DND-41 (cell line): ENCODE results near the gene PLCL1.

Experiments used
- ATAC-seq: fragments of 200-7000 bp; cut with Tn5 transposase; 3 replicates; pipeline ENCODE4 v1.9.1; 2021; ENCODE audit warnings: low read depth; ENCODE audit not compliant: insufficient read depth
- DNase-seq: peaks from one replicate; pipeline ENCODE4 v3.0.0-alpha.2; 2020
- H2AFZ ChIP-seq: 2 replicates; pipeline ENCODE4 v1.6.0; 2012; ENCODE audit warnings: low read depth, low read length
- H3K27ac ChIP-seq: 2 replicates; pipeline ENCODE4 v1.5.1; 2012; ENCODE audit warnings: low read length, inconsistent platforms
- H3K27me3 ChIP-seq: fragments of 200-600 bp; sonication (generic); 2 replicates; pipeline ENCODE4 v1.6.0; 2012; ENCODE audit warnings: low read length, mild to moderate bottlenecking, inconsistent platforms; ENCODE audit not compliant: insufficient read depth, poor library complexity
- H3K36me3 ChIP-seq: 2 replicates; pipeline ENCODE4 v1.5.1; 2012; ENCODE audit warnings: low read length, inconsistent platforms; ENCODE audit not compliant: insufficient read depth
- H3K4me1 ChIP-seq: 2 replicates; pipeline ENCODE4 v1.5.1; 2012; ENCODE audit warnings: mild to moderate bottlenecking, low read length; ENCODE audit not compliant: insufficient read depth
- H3K4me2 ChIP-seq: 2 replicates; pipeline ENCODE4 v1.6.0; 2012; ENCODE audit warnings: mild to moderate bottlenecking, moderate library complexity, low read length, inconsistent platforms; ENCODE audit not compliant: insufficient read depth
- H3K4me3 ChIP-seq, 2 experiments: fragments of 200-600 bp in 1 of 2; shearing (Covaris generic) in 1 of 2; 2 replicates each; pipeline ENCODE4 v1.5.1; 2012 to 2016; ENCODE audit warnings: inconsistent platforms in 2 of 2, low read length in 2 of 2, mild to moderate bottlenecking in 2 of 2, low read depth in 1 of 2, moderate library complexity in 1 of 2
- H3K79me2 ChIP-seq: 2 replicates; pipeline ENCODE4 v1.6.0; 2012; ENCODE audit warnings: low read length, inconsistent platforms; ENCODE audit not compliant: insufficient read depth
- H3K9ac ChIP-seq: 2 replicates; pipeline ENCODE4 v1.6.0; 2012; ENCODE audit warnings: low read depth, mild to moderate bottlenecking, inconsistent platforms, low read length, moderate library complexity
- H3K9me3 ChIP-seq: 2 replicates; pipeline ENCODE4 v1.5.1; 2012; ENCODE audit warnings: low read length, moderate library complexity, mild to moderate bottlenecking, inconsistent platforms; ENCODE audit not compliant: insufficient read depth, severe bottlenecking
- H4K20me1 ChIP-seq: 2 replicates; pipeline ENCODE4 v1.6.0; 2012; ENCODE audit warnings: low read length; ENCODE audit not compliant: insufficient read depth
- EZH2 ChIP-seq: IDR thresholded peaks from 3 replicates; pipeline ENCODE4 v1.6.1; 2012; ENCODE audit warnings: borderline replicate concordance, low read depth, mild to moderate bottlenecking, moderate library complexity, low read length, inconsistent platforms; ENCODE audit not compliant: severe bottlenecking
- TF ChIP-seq, protein P1 (sequence below): IDR thresholded peaks from 2 replicates; pipeline ENCODE4 v1.5.1; 2012; ENCODE audit warnings: borderline replicate concordance, low read length, moderate library complexity, mild to moderate bottlenecking; ENCODE audit not compliant: poor library complexity, severe bottlenecking; ENCODE audit errors: extremely low read depth

PLCL1 gene

DNA sequence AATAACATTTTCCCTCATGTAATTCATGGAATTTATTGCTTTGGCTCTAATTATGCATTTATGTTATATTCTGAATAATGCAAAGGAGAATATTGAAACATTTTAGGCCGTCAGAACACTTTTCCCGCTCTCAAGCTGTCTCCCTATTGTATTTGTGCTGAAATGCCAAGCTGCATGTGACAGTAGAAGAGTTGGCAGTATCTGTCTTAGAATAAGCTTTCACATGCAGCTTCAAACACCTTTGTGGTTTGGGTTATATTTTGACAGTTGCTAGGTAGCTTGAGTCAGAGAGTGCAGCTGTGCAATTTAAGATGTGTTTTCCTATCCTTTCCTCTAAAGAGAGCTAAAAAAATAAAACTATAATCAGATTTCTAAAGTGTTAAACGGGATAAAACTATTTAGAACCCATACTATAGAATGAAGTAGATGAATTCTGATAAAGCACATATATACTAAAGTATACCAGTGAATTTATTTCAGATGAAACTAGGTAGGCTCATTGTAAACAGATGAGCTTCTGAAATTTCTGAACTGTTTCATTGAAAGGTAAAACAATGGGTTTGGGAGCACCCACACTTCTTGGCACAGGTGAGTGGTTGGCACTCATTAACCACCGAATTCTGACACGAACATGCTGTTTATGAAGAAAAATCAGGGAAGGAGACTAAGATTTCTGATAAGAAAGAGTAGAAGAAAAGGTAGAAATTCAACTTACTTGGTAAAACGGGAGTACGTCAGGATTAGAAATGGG lies 43.4 kb downstream of the PLCL1 start:
- Histone ChIP-seq H3K4me3 (peak overlapping the region in 1 of 2 experiments; percentile 1; a peak in 1 of 4 replicates), H3K27ac (peak overlapping the region; percentile 74), H3K27me3 (no peaks in the 10 kb centered on the region), H3K9ac (peak overlapping the region; percentile 53), H3K4me1 (peaks cover 77% of the 10 kb centered on the region), H3K9me3 (no peaks in the 10 kb centered on the region), H3K79me2 (no peaks in the 10 kb centered on the region), H4K20me1 (no peaks in the 10 kb centered on the region), H2AFZ (peak overlapping the region; percentile 18; the same call in 1 of the 2 replicates), H3K36me3 (no peaks in the 10 kb centered on the region), H3K4me2 (peak overlapping the region; percentile 49)
- TF ChIP-seq EZH2, result no peak
- TF ChIP-seq, protein P1, sequence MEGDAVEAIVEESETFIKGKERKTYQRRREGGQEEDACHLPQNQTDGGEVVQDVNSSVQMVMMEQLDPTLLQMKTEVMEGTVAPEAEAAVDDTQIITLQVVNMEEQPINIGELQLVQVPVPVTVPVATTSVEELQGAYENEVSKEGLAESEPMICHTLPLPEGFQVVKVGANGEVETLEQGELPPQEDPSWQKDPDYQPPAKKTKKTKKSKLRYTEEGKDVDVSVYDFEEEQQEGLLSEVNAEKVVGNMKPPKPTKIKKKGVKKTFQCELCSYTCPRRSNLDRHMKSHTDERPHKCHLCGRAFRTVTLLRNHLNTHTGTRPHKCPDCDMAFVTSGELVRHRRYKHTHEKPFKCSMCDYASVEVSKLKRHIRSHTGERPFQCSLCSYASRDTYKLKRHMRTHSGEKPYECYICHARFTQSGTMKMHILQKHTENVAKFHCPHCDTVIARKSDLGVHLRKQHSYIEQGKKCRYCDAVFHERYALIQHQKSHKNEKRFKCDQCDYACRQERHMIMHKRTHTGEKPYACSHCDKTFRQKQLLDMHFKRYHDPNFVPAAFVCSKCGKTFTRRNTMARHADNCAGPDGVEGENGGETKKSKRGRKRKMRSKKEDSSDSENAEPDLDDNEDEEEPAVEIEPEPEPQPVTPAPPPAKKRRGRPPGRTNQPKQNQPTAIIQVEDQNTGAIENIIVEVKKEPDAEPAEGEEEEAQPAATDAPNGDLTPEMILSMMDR, result no peak
- DNase-seq (peak; percentile 60), ATAC-seq (peak; percentile 88)

DNA sequence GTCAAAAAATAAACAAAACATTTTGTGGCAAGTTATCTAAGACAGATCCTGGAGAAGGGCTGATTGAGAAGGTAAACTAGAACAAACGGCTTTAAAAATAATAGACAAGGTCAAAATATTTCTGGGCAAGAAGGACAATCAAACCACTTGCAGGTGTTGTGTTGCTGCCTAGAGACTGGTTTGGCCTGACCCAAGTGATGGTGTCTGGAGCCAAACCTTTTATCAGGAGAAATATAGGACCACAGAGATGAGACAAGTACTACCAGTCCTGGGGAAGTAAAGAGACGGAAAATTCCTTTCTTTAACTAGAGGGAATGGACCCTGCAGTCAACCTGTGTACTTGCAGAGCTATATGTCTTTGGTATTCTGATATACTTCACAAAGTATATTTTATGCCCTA lies 44.2 kb downstream of the PLCL1 start:
- H3K36me3 ChIP-seq, result no peaks in the 10 kb centered on the region
- peak overlapping the region; percentile 49; the same call in 1 of the 2 replicates for H3K4me2 ChIP-seq
- H3K9ac ChIP-seq, result peak overlapping the region; percentile 53
- H3K79me2 ChIP-seq, result no peaks in the 10 kb centered on the region
- H4K20me1 ChIP-seq, result no peaks in the 10 kb centered on the region
- H3K27me3 ChIP-seq, result no peaks in the 10 kb centered on the region
- no peak overlapping the region; the same call in 1 of the 2 replicates for H2AFZ ChIP-seq
- ATAC-seq (no peak), DNase-seq (no peak)
- peaks cover 77% of the 10 kb centered on the region for H3K4me1 ChIP-seq
- H3K4me3 ChIP-seq, result no peak overlapping the region
- TF ChIP-seq, protein P1, result no peak
- no peak for TF ChIP-seq EZH2
- H3K9me3 ChIP-seq, result no peaks in the 10 kb centered on the region
- peak overlapping the region; percentile 74 for H3K27ac ChIP-seq

DNA sequence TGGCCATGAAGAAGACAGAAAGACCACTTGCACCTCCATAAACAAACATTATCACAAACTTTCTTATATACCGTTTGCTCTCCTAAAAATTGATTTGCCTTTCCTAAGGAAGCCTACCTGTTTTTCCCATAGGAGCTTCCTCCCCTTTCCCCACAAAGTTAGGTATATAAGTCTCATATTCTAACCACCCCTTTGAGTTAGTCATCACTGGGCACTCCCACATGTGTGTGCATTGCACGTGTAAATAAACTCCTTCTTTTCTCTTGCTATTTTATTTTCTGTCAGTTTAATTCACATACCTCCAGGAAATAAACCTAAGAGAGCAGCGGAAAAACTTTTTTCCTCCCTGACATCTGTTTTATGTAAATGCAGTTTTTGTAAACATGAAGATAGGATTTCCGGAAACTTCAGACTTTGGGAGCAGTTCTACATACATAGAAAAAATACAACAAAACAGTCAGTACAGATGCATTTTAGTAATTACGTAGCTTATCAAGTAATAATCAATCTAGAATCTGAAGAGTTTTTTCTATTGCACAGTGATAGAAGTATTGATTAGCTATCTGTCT lies 46.6 kb downstream of the PLCL1 start:
- TF ChIP-seq, protein P1, result no peak
- TF ChIP-seq EZH2, result no peak
- ATAC-seq, result no peak

More for the DNA sequence above, 46.6 kb downstream of the PLCL1 start:
- no peak overlapping the region for H3K4me2 ChIP-seq
- H3K9ac ChIP-seq, result no peak overlapping the region
- no peaks in the 10 kb centered on the region for H3K36me3 ChIP-seq
- no peaks in the 10 kb centered on the region for H3K79me2 ChIP-seq
- no peak overlapping the region for H2AFZ ChIP-seq
- H3K27ac ChIP-seq, result peak overlapping the region; percentile 80
- no peaks in the 10 kb centered on the region for H3K9me3 ChIP-seq
- no peak for DNase-seq
- no peak overlapping the region for H3K4me3 ChIP-seq
- H3K4me1 ChIP-seq, result peaks cover 71% of the 10 kb centered on the region
- no peaks in the 10 kb centered on the region for H4K20me1 ChIP-seq
- no peaks in the 10 kb centered on the region for H3K27me3 ChIP-seq
